B cell (primary cell): ENCODE measurements around the gene ATXN1. TPM values are rescaled to one million over a fixed set of nuclear protein-coding genes. Genes with fewer than 3 reads are reported as not detected.

Experiments used
- ATAC-seq: fragments of 200-7000 bp; cut with Tn5 transposase; one replicate; pipeline ENCODE4 v1.10.0; 2021; ENCODE audit warnings: low read depth, mild to moderate bottlenecking, moderate number of reproducible peaks, moderate library complexity
- CTCF ChIA-PET: fragments of 350-600 bp; sonication (Branson Sonifier 250); formaldehyde crosslinking; loops from one replicate; lab custom pipeline; 2021; ENCODE audit warnings: antibody characterized with exemption, inconsistent platforms; lab: Charles Lee
- POLR2A ChIA-PET: fragments of 350-600 bp; sonication (Branson Sonifier 250); formaldehyde crosslinking; loops from one replicate; lab custom pipeline; 2021; ENCODE audit warnings: antibody characterized with exemption; lab: Charles Lee
- DNase-seq: peaks from one replicate; pipeline ENCODE4 v3.0.0; 2013
- H2AFZ ChIP-seq: 2 replicates; pipeline ENCODE4 v1.6.1; 2012; ENCODE audit warnings: mild to moderate bottlenecking, low read depth, low read length; ENCODE audit not compliant: insufficient read depth, poor library complexity, severe bottlenecking
- H3K27ac ChIP-seq, 2 donors: 1 replicate in 1 of 2; 2 replicates in 1 of 2; pipeline ENCODE4 v1.5.1; 2012 to 2013; ENCODE audit warnings: low read length in 2 of 2, mild to moderate bottlenecking in 2 of 2, moderate library complexity in 1 of 2
- H3K27me3 ChIP-seq, 4 experiments: fragments of 200-600 bp in 1 of 4; sonication (generic) in 1 of 4; replicated peaks in 1 of 4; 1 replicate in 2 of 4; 2 replicates in 2 of 4; pipeline versions ENCODE4 v1.6.1 to v1.7.0; 2013 to 2016; ENCODE audit warnings: low read length in 3 of 4, mild to moderate bottlenecking in 2 of 4, mixed read lengths in 1 of 4, moderate library complexity in 1 of 4; ENCODE audit not compliant: insufficient read depth in 4 of 4, control insufficient read depth in 3 of 4; ENCODE audit errors: control extremely low read depth in 1 of 4
- H3K36me3 ChIP-seq, 2 experiments: replicated peaks in 1 of 2; 1 replicate in 1 of 2; 2 replicates in 1 of 2; pipeline versions ENCODE4 v1.6.1 to v1.7.1; 2013; ENCODE audit warnings: low read length in 1 of 2; ENCODE audit not compliant: insufficient read depth in 2 of 2, control insufficient read depth in 1 of 2; ENCODE audit errors: control extremely low read depth in 1 of 2, extremely low read depth in 1 of 2
- H3K4me1 ChIP-seq, 2 donors: fragments of 200-600 bp in 1 of 2; sonication (generic) in 1 of 2; 1 replicate in 1 of 2; 2 replicates in 1 of 2; pipeline versions ENCODE4 v1.5.1 to v1.6.1; 2013 to 2017; ENCODE audit warnings: low read length in 2 of 2; ENCODE audit not compliant: control insufficient read depth in 2 of 2, insufficient read depth in 2 of 2
- H3K4me2 ChIP-seq: replicated peaks from 2 replicates; pipeline ENCODE3; 2012; ENCODE audit warnings: mild to moderate bottlenecking, low read depth, low read length; ENCODE audit not compliant: poor library complexity, severe bottlenecking
- H3K4me3 ChIP-seq, 5 experiments: fragments of 200-600 bp in 1 of 5; sonication (generic) in 1 of 5; 1 replicate in 3 of 5; 2 replicates in 2 of 5; pipeline versions ENCODE4 v1.5.1 to v1.7.0; 2011 to 2016; ENCODE audit warnings: low read length in 4 of 5, mild to moderate bottlenecking in 4 of 5, low read depth in 2 of 5, control low read depth in 1 of 5, moderate library complexity in 1 of 5; ENCODE audit not compliant: insufficient read depth in 1 of 5; ENCODE audit errors: control extremely low read depth in 1 of 5, extremely low read depth in 1 of 5
- H3K79me2 ChIP-seq: fragments of 200-600 bp; sonication (generic); one replicate; pipeline ENCODE4 v1.6.0; 2016; ENCODE audit warnings: low read length; ENCODE audit not compliant: control insufficient read depth, insufficient read depth
- H3K9ac ChIP-seq: fragments of 200-600 bp; sonication (generic); 2 replicates; pipeline ENCODE4 v1.6.1; 2017; ENCODE audit warnings: mild to moderate bottlenecking, low read length, moderate library complexity
- H3K9me3 ChIP-seq, 3 donors: one replicate each; pipeline versions ENCODE4 v1.6.1 to v1.7.1; 2013; ENCODE audit warnings: low read length in 2 of 3; ENCODE audit not compliant: control insufficient read depth in 2 of 3, insufficient read depth in 1 of 3; ENCODE audit errors: control extremely low read depth in 1 of 3
- H4K20me1 ChIP-seq: 2 replicates; pipeline ENCODE4 v1.6.0; 2012; ENCODE audit warnings: mild to moderate bottlenecking, low read length; ENCODE audit not compliant: insufficient read depth, control insufficient read depth, poor library complexity, severe bottlenecking
- H3K27ac Mint-ChIP-seq: one replicate; pipeline ENCODE4 v1.8.0; 2021; ENCODE audit warnings: mixed read lengths
- H3K27me3 Mint-ChIP-seq: one replicate; pipeline ENCODE4 v1.8.0; 2021; ENCODE audit warnings: mixed read lengths
- H3K4me1 Mint-ChIP-seq: one replicate; pipeline ENCODE4 v1.8.0; 2021; ENCODE audit warnings: mixed read lengths
- H3K4me3 Mint-ChIP-seq: one replicate; pipeline ENCODE4 v1.8.0; 2021; ENCODE audit warnings: mixed read lengths
- H3K9me3 Mint-ChIP-seq: one replicate; pipeline ENCODE4 v1.8.0; 2022; ENCODE audit warnings: mixed read lengths; ENCODE audit not compliant: insufficient read depth
- CTCF ChIP-seq: fragments of 200-600 bp; IDR thresholded peaks from one replicate; pipeline ENCODE4 v1.8.0; 2022; ENCODE audit warnings: antibody characterized with exemption, mild to moderate bottlenecking
- EZH2 ChIP-seq: IDR thresholded peaks from 2 replicates; pipeline ENCODE4 v1.6.1; 2012; ENCODE audit warnings: borderline replicate concordance, low read depth, mild to moderate bottlenecking, moderate library complexity, low read length; ENCODE audit not compliant: insufficient read depth, poor library complexity, severe bottlenecking
- WGBS: methylation state at CpG from one replicate; pipeline ENCODE4 v1.1.5; 2013; ENCODE audit warnings: missing lambda C conversion rate; ENCODE audit not compliant: insufficient coverage; 5-methylcytosine and 5-hydroxymethylcytosine counted together
- intact Hi-C: fragments of 100-400 bp; cut with micrococcal nuclease; formaldehyde crosslinking; loops from one replicate; pipeline ENCODE4 v1.10.0; 2022
- polyA plus RNA-seq: library from polyadenylated mRNA; depleted of rRNA; stranded (reverse); fragments of >200 nt; gene quantifications from 2 replicates; pipeline ENCODE4 v1.2.3, GENCODE V29; 2012
- total RNA-seq, 2 donors: library from RNA; stranded (reverse); fragments of 120-200 nt in 1 of 2; gene quantifications; 1 replicate in 1 of 2; 2 replicates in 1 of 2; pipeline versions ENCODE4 v1.2.3 to v1.2.4, GENCODE V29; 2013 to 2022

The ATXN1 gene
- total and polyA plus RNA-seq, 2 donors (not counting 1 experiment from before 2014, with no cell fraction given) = 5.7 to 63.8 TPM

- Mint-ChIP-seq H3K4me1 (peaks cover 6% of the 10 kb centered on the region), H3K9me3 (no peaks in the 10 kb centered on the region), H3K4me3 (no peak overlapping the region), H3K27me3 (no peaks in the 10 kb centered on the region), H3K27ac (no peak overlapping the region)
- ATAC-seq = no peak
- DNase-seq = no peak
- WGBS = no CpG with 5 or more reads among the region's 3 CpGs
- H3K9me3 ChIP-seq = no peaks in the 10 kb centered on the region
- H4K20me1 ChIP-seq = no peaks in the 10 kb centered on the region
- H3K4me1 ChIP-seq = peaks cover 1 to 2% of the 10 kb centered on the region in 2 donors
- H3K27ac ChIP-seq = no peak overlapping the region
- H3K4me2 ChIP-seq = no peak overlapping the region
- TF ChIP-seq EZH2 (no peak), CTCF (no peak)
- CTCF ChIA-PET = interaction anchor here (0.5 kb wide), 1 partner anchor 1899 kb away, joined by 3 read pairs; no protein-coding TSS in a partner anchor
- H3K4me3 ChIP-seq = no peak overlapping the region
- H3K36me3 ChIP-seq = no peaks in the 10 kb centered on the region
- intact Hi-C loops = no loop called here
- no peaks in the 10 kb centered on the region for H3K79me2 ChIP-seq
- no peak overlapping the region for H3K9ac ChIP-seq
- no peaks in the 10 kb centered on the region for H3K27me3 ChIP-seq
- no peak overlapping the region for H2AFZ ChIP-seq
- POLR2A ChIA-PET = no interaction called here
Observed at GRCh38 chr6:16299861-16300260, 461.4 kb downstream of the ATXN1 start.

GRCh38 chr6:16296061-16296670, 465.1 kb downstream of the ATXN1 start:
- DNase-seq (no peak), ATAC-seq (no peak)
- Mint-ChIP-seq H3K27me3 (no peaks in the 10 kb centered on the region), H3K27ac (no peak overlapping the region), H3K9me3 (no peaks in the 10 kb centered on the region), H3K4me3 (no peak overlapping the region), H3K4me1 (no peaks in the 10 kb centered on the region)
- Histone ChIP-seq H3K79me2 (no peaks in the 10 kb centered on the region), H3K9ac (no peak overlapping the region), H3K27me3 (no peaks in the 10 kb centered on the region), H3K4me3 (no peak overlapping the region), H2AFZ (no peak overlapping the region), H3K4me1 (no peaks in the 10 kb centered on the region), H4K20me1 (no peaks in the 10 kb centered on the region), H3K4me2 (no peak overlapping the region), H3K9me3 (no peaks in the 10 kb centered on the region), H3K36me3 (no peaks in the 10 kb centered on the region), H3K27ac (no peak overlapping the region)
- ChIA-PET POLR2A (no interaction called here), CTCF (no interaction called here)
- 99% methylated on average over 6 of the region's 7 CpGs for WGBS
- TF ChIP-seq CTCF = no peak
- TF ChIP-seq EZH2 = no peak
- intact Hi-C loops = no loop called here
